Liver (tissue), 3 donors: Measurements from ENCODE around the gene TRIM40.

ENCODE experiments used
- ATF3 ChIP-seq: IDR thresholded peaks from 2 replicates; pipeline ENCODE4 v1.6.1; 2016; ENCODE audit warnings: antibody characterized with exemption
- CTCF ChIP-seq: fragments of 150-350 bp; IDR thresholded peaks from 2 replicates; pipeline ENCODE4 v1.5.1; 2017; ENCODE audit warnings: improper control_type of control experiment, low read depth, low read length; ENCODE audit not compliant: missing input control
- EGR1 ChIP-seq, 2 donors: IDR thresholded peaks; 2 replicates each; pipeline ENCODE4 v1.6.1; 2016 to 2018; ENCODE audit warnings: antibody characterized with exemption in 2 of 2, low read depth in 2 of 2
- GABPA ChIP-seq, 2 donors: IDR thresholded peaks in 1 of 2; conservative IDR thresholded peaks in 1 of 2; 2 replicates each; pipeline ENCODE4 v1.6.1; 2016; ENCODE audit warnings: antibody characterized with exemption in 2 of 2, mild to moderate bottlenecking in 1 of 2, moderate library complexity in 1 of 2
- HNF4G ChIP-seq: IDR thresholded peaks from 2 replicates; pipeline ENCODE4 v1.6.1; 2016; ENCODE audit warnings: antibody characterized with exemption
- RAD21 ChIP-seq, 2 donors: IDR thresholded peaks; 2 replicates each; pipeline ENCODE4 v1.6.1; 2016; ENCODE audit warnings: antibody characterized with exemption in 2 of 2, mild to moderate bottlenecking in 2 of 2
- REST ChIP-seq: IDR thresholded peaks from 2 replicates; pipeline ENCODE4 v1.6.1; 2016; ENCODE audit warnings: antibody characterized with exemption, mild to moderate bottlenecking
- RXRA ChIP-seq, 2 donors: IDR thresholded peaks; 2 replicates each; pipeline ENCODE4 v1.6.1; 2017 to 2018; ENCODE audit warnings: antibody characterized with exemption in 2 of 2, mild to moderate bottlenecking in 1 of 2
- SP1 ChIP-seq: IDR thresholded peaks from 2 replicates; pipeline ENCODE4 v1.6.1; 2018; ENCODE audit warnings: antibody characterized with exemption, mild to moderate bottlenecking
- TAF1 ChIP-seq: conservative IDR thresholded peaks from 2 replicates; pipeline ENCODE4 v1.6.1; 2016; ENCODE audit warnings: antibody characterized with exemption, mild to moderate bottlenecking
- YY1 ChIP-seq: IDR thresholded peaks from 2 replicates; pipeline ENCODE4 v1.6.1; 2016; ENCODE audit warnings: antibody characterized with exemption, mild to moderate bottlenecking
- donor health status: healthy.
- donor health status: healthy.

GRCh38 chr6:30112402-30112994 is 23.4 kb upstream of the TRIM40 start:
- TF ChIP-seq GABPA (IDR thresholded peaks at IDR 0.05 in 1 of 2, conservative IDR thresholded peaks at IDR 0.05 in 1 of 2) (no peak), CTCF (no peak), REST (no peak), ATF3 (no peak), RAD21 (IDR thresholded peaks at IDR 0.05) (no peak), HNF4G (no peak), SP1 (no peak), YY1 (no peak), EGR1 (IDR thresholded peaks at IDR 0.05; ENCODE audit: low read depth in 2 of 2) (no peak), TAF1 (no peak), RXRA (IDR thresholded peaks at IDR 0.05) (no peak)
